Measurements from ENCODE around the gene LKAAEAR1. TPM values are rescaled to one million over a fixed set of nuclear protein-coding genes. Genes with fewer than 3 reads are reported as not detected.

Gene LKAAEAR1
- total RNA-seq, 6 experiments from 2014 or later, result not detected

DNA sequence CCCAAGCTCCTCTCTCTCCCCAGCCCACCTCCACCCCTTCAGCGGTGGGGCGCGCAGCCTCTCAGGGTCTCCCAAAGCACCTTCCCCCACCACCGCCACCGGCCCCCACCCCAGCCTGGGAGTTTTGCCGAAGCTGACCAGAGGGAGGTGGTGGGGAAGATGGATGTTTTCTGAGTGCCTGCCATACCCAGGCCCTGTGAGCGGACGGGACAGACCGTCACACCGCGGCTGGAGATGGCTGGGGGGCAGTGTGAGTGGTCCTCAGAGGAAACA, 42.5 kb downstream of the LKAAEAR1 start:
- DNase-seq, result no peak
- Histone ChIP-seq H3K9me3 (no peaks in the 10 kb centered on the region), H3K4me3 (no peak overlapping the region), H3K36me3 (no peaks in the 10 kb centered on the region), H3K27me3 (peaks cover 0 to 11% of the 10 kb centered on the region in 2 donors), H3K4me1 (peaks cover 0 to 7% (median 0%) of the 10 kb centered on the region in 4 donors), H3K27ac (no peak overlapping the region)
- ATAC-seq, result no peak
- TF ChIP-seq POLR2A (IDR thresholded peaks at IDR 0.05), result no peak
- TF ChIP-seq, protein P1, sequence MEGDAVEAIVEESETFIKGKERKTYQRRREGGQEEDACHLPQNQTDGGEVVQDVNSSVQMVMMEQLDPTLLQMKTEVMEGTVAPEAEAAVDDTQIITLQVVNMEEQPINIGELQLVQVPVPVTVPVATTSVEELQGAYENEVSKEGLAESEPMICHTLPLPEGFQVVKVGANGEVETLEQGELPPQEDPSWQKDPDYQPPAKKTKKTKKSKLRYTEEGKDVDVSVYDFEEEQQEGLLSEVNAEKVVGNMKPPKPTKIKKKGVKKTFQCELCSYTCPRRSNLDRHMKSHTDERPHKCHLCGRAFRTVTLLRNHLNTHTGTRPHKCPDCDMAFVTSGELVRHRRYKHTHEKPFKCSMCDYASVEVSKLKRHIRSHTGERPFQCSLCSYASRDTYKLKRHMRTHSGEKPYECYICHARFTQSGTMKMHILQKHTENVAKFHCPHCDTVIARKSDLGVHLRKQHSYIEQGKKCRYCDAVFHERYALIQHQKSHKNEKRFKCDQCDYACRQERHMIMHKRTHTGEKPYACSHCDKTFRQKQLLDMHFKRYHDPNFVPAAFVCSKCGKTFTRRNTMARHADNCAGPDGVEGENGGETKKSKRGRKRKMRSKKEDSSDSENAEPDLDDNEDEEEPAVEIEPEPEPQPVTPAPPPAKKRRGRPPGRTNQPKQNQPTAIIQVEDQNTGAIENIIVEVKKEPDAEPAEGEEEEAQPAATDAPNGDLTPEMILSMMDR (IDR thresholded peaks at IDR 0.05), result no peak
- intact Hi-C loops (cut with DNase I), result no loop called here
- 39% methylated on average over 6 of the region's 11 CpGs for WGBS (ENCODE audit: insufficient coverage, low coverage, low lambda C conversion rate, missing lambda C conversion rate)

DNA sequence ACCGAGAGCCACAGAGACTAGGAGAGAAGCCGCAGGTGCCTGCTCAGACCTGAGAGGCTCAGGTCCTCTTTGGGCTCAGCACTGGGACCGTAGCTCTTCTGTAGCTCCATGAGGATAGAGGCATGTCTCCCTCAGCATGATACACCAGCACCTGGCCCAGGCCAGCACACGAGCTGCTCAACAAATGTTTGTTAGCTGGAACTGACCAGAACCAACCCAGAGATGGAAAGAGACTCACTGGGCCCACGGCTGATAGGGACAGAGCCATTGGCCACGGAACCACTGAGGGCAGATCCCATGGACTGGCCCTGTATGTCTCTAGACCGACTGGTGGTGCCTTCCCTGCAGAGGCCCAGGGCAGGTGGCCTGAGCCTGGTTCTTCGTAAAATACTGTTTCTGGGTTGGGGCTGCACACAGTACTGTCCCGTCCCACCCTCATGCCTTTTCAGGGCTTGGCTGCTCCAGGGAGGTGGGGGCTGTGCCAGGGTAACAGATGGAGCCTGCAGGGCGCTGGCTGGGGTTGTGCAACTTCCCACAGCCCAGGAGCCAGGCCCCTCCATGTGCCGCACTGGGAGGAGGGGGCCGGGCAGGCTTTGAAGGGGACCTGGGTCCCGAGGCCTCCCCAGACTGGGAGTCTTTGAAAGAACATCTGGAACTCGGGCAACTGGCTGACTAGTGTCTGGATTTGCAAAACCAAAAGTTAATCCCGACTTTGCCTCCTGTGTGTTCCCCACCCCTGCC, 43.0 kb downstream of the LKAAEAR1 start:
- no peak for DNase-seq
- no peak overlapping the region for H3K27ac ChIP-seq
- H3K36me3 ChIP-seq, result no peaks in the 10 kb centered on the region
- WGBS (ENCODE audit: insufficient coverage, low coverage, low lambda C conversion rate, missing lambda C conversion rate), result no CpG with 5 or more reads among the region's 15 CpGs
- H3K27me3 ChIP-seq, result peaks cover 0 to 11% of the 10 kb centered on the region in 2 donors
- no peak overlapping the region for H3K4me3 ChIP-seq
- H3K4me1 ChIP-seq, result peaks cover 0 to 7% (median 0%) of the 10 kb centered on the region in 4 donors
- ATAC-seq, result no peak
- TF ChIP-seq POLR2A (IDR thresholded peaks at IDR 0.05), result no peak
- TF ChIP-seq, protein P1 (IDR thresholded peaks at IDR 0.05), result no peak
- intact Hi-C loops (cut with DNase I), result no loop called here
- H3K9me3 ChIP-seq, result no peaks in the 10 kb centered on the region

DNA sequence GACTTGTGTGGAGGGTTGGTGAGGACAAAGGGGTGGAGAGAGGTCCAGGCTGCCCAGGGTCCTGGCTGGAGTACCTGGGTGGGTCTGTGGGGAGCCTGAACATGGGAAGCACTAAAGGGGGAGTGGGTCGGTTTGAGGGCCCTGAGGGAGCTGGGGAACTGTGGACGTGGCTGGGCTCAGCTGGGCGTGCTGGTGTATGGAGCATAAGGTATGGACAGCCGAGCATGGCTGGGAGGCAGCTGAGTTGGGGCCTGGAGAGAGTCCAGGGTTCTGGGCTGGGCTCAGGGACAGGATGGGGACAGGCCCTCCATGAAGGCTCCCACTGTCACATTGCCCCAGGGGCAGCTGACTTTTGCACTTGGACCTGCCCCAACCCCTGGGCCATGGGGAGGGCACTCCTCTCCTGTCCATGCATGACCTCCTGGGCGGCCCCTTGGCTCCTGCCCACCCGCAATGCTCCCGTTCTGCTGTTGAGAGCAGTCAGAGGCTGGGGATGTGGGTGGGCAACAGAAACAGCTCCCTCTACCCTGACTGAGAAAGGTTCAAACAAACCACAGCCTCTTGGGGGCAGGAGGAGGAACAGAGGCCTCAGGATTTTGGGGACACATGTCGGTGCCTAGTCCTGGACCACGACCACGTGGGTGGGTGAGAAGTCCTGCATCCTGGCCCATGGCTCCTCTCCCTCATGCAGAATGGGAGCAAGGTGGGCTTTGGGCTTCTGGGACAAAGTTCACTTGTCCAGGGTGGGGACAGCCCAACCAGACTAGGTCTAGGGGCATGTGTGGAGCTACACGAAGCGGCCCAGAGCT, 43.8 kb downstream of the LKAAEAR1 start:
- intact Hi-C loops (cut with DNase I), result no loop called here
- Histone ChIP-seq H3K36me3 (no peaks in the 10 kb centered on the region), H3K27me3 (peaks cover 0 to 11% of the 10 kb centered on the region in 2 donors), H3K4me3 (no peak overlapping the region), H3K4me1 (peaks cover 0 to 7% (median 0%) of the 10 kb centered on the region in 4 donors), H3K9me3 (no peaks in the 10 kb centered on the region), H3K27ac (no peak overlapping the region)
- no peak for ATAC-seq
- 20% methylated on average over 2 of the region's 12 CpGs for WGBS (ENCODE audit: insufficient coverage, low coverage, low lambda C conversion rate, missing lambda C conversion rate)
- TF ChIP-seq, protein P1 (IDR thresholded peaks at IDR 0.05), result no peak
- no peak for TF ChIP-seq POLR2A (IDR thresholded peaks at IDR 0.05)
- DNase-seq, result no peak

DNA sequence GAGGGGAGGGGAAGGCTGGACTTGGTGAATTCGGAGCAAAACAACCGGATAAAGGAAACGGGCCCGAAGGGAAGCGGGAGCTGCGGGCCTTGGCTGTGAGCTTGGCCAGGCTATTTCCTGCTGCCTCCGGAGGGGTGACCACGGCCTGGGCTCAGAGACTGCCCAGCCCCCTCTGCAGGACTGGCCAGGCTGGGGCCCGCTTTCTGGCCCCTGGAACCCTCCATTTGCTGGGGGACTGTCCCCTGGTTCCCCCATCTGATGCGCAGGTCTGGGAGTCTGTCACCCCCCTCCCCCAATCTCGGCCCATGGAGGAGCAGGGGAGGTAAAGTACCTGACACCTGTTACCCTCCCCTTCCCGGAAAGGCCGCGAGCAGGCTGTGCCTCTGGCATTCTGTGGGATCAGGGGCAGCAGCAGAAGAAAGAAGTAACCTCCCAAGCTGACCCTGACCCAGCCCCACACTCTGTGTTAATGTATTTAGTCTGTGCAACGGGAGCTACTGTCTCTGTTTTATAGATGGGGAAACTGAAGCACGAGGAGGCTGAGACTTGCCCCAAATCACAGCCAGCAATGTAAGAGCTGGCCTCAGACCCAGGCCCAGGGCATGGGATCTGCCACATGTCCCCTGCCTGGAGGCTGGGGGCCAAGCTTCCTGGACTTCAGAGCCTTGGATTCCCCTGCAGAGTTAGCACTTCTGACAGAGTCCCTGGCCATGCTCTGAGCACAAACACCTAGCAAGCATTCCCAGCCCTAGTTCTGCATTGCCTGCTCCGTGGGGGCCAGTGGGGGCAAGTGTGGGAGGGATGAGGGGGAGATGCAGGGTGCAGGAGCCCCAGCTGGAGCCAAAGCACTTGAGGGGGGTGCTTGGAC, 44.7 kb downstream of the LKAAEAR1 start:
- intact Hi-C loops (cut with DNase I), result no loop called here
- Histone ChIP-seq H3K9me3 (no peaks in the 10 kb centered on the region), H3K4me1 (peaks cover 0 to 7% (median 0%) of the 10 kb centered on the region in 4 donors), H3K27ac (peak overlapping the region in 1 of 3 donors; percentile 39), H3K27me3 (peaks cover 0 to 11% of the 10 kb centered on the region in 2 donors), H3K4me3 (peak overlapping the region; percentile 57 to 62 (median 61)), H3K36me3 (no peaks in the 10 kb centered on the region)
- no peak for TF ChIP-seq POLR2A (IDR thresholded peaks at IDR 0.05)
- TF ChIP-seq, protein P1 (IDR thresholded peaks at IDR 0.05), result no peak
- peak; percentile 43 to 58 (median 48) for ATAC-seq
- 15% methylated on average over 4 of the region's 17 CpGs for WGBS (ENCODE audit: insufficient coverage, low coverage, low lambda C conversion rate, missing lambda C conversion rate)
- DNase-seq, result no peak
